Measurements from ENCODE around the gene MNAT1. TPM values are rescaled to one million over a fixed set of nuclear protein-coding genes. Genes with fewer than 3 reads are reported as not detected.

Gene MNAT1
- polyA plus RNA-seq, 1 donor from 2014 or later: 104 TPM

DNA sequence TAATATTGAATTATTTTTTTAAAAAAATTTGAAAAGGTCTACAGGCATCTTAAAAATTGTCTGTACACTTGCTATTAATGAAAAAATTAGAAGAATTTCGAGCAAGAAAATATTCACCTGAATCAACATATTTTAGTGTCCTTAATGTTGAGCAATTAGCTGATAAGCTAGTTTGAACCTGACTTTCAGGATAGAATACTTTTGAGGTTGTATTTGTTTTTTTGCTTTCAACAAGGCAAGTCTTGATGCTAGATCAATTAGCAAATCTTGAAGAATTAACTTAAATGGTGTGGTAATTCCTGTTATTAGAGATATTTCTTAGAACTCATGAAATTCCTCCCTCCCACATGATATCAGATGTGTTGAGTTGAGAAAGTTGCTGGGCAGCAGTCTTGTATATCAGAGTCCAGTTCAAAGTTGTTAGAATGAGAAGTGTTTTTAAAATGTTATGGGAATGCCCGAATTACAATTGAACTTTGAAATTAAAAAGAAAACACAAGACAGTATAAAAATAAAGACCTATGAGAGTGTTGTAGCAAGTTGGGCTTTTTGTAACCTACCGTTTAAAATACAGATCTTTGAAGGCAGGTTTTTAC, 127.1 kb downstream of the MNAT1 start:
- H3K27ac ChIP-seq (ENCODE audit: low read length): no peak overlapping the region
- H3K79me2 ChIP-seq (replicated peaks; ENCODE audit: insufficient read depth, low read length): no peaks in the 10 kb centered on the region
- H4K20me1 ChIP-seq (ENCODE audit: insufficient read depth): no peaks in the 10 kb centered on the region

GRCh38 chr14:60862283-60862682, 127.7 kb downstream of the MNAT1 start:
- TF ChIP-seq SMC3 (conservative IDR thresholded peaks at IDR 0.05; ENCODE audit: poor library complexity) (no peak), CTCF (IDR thresholded peaks at IDR 0.05; ENCODE audit: poor library complexity, severe bottlenecking) (no peak), MXI1 (conservative IDR thresholded peaks at IDR 0.05; ENCODE audit: poor library complexity, severe bottlenecking) (no peak), RAD21 (conservative IDR thresholded peaks at IDR 0.05) (no peak), POLR2AphosphoS5 (IDR thresholded peaks at IDR 0.05) (no peak), EP300 (conservative IDR thresholded peaks at IDR 0.05; ENCODE audit: poor library complexity, severe bottlenecking) (no peak), EZH2 (IDR thresholded peaks at IDR 0.05; ENCODE audit: borderline replicate concordance, insufficient read depth, low read length, poor library complexity, severe bottlenecking) (no peak), TAF1 (IDR thresholded peaks at IDR 0.05; ENCODE audit: low read depth) (no peak)
- TF ChIP-seq, protein P1, sequence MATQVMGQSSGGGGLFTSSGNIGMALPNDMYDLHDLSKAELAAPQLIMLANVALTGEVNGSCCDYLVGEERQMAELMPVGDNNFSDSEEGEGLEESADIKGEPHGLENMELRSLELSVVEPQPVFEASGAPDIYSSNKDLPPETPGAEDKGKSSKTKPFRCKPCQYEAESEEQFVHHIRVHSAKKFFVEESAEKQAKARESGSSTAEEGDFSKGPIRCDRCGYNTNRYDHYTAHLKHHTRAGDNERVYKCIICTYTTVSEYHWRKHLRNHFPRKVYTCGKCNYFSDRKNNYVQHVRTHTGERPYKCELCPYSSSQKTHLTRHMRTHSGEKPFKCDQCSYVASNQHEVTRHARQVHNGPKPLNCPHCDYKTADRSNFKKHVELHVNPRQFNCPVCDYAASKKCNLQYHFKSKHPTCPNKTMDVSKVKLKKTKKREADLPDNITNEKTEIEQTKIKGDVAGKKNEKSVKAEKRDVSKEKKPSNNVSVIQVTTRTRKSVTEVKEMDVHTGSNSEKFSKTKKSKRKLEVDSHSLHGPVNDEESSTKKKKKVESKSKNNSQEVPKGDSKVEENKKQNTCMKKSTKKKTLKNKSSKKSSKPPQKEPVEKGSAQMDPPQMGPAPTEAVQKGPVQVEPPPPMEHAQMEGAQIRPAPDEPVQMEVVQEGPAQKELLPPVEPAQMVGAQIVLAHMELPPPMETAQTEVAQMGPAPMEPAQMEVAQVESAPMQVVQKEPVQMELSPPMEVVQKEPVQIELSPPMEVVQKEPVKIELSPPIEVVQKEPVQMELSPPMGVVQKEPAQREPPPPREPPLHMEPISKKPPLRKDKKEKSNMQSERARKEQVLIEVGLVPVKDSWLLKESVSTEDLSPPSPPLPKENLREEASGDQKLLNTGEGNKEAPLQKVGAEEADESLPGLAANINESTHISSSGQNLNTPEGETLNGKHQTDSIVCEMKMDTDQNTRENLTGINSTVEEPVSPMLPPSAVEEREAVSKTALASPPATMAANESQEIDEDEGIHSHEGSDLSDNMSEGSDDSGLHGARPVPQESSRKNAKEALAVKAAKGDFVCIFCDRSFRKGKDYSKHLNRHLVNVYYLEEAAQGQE (IDR thresholded peaks at IDR 0.05; ENCODE audit: borderline replicate concordance): no peak
- Histone ChIP-seq H3K9me3 (ENCODE audit: low read length) (no peaks in the 10 kb centered on the region), H2AFZ (ENCODE audit: low read depth, low read length) (no peak overlapping the region), H3K36me3 (ENCODE audit: insufficient read depth, low read length) (no peaks in the 10 kb centered on the region), H4K20me1 (ENCODE audit: insufficient read depth) (no peaks in the 10 kb centered on the region), H3K4me3 (ENCODE audit: low read length) (no peak overlapping the region), H3K27me3 (ENCODE audit: insufficient read depth, low read depth, low read length) (no peaks in the 10 kb centered on the region), H3K9ac (ENCODE audit: low read length) (no peak overlapping the region), H3F3A (ENCODE audit: insufficient read depth, low read length, poor library complexity, severe bottlenecking) (no peaks in the 10 kb centered on the region), H3K4me2 (ENCODE audit: low read length) (no peak overlapping the region), H3K27ac (ENCODE audit: low read length) (no peak overlapping the region), H3K79me2 (replicated peaks; ENCODE audit: insufficient read depth, low read length) (no peaks in the 10 kb centered on the region), H3K9me2 (ENCODE audit: insufficient read depth, low read length) (no peaks in the 10 kb centered on the region)

More for the DNA sequence above, 127.1 kb downstream of the MNAT1 start:
- Histone ChIP-seq H3K9me3 (ENCODE audit: low read length) (no peaks in the 10 kb centered on the region), H3F3A (ENCODE audit: insufficient read depth, low read length, poor library complexity, severe bottlenecking) (no peaks in the 10 kb centered on the region), H3K27me3 (ENCODE audit: insufficient read depth, low read depth, low read length) (no peaks in the 10 kb centered on the region), H3K9me2 (ENCODE audit: insufficient read depth, low read length) (no peaks in the 10 kb centered on the region), H3K4me3 (ENCODE audit: low read length) (no peak overlapping the region), H3K36me3 (ENCODE audit: insufficient read depth, low read length) (no peaks in the 10 kb centered on the region), H3K4me2 (ENCODE audit: low read length) (no peak overlapping the region), H3K9ac (ENCODE audit: low read length) (no peak overlapping the region), H2AFZ (ENCODE audit: low read depth, low read length) (no peak overlapping the region)
- TF ChIP-seq EP300 (conservative IDR thresholded peaks at IDR 0.05; ENCODE audit: poor library complexity, severe bottlenecking): no peak
